ENCODE results near the gene TCF4.

DNA sequence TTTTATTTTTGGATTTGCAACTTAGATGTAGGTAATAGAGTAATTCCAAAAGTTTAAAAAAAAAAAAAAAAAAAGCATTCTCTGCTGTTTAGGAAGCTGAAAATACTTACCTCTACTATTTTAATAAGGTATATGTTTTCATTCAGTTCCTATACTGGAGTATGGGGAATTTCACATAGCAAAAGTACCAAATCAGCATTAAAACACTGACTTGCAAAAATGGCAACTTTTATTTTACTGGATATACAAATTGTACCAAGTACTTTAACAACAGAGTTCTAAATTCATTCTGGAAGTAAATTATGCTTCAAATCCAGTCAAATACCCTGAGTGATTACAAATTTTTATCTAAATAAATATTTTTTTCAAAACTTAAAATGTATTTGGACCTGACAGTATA lies 76.7 kb downstream of the TCF4 start:
- TF ChIP-seq, protein P1, sequence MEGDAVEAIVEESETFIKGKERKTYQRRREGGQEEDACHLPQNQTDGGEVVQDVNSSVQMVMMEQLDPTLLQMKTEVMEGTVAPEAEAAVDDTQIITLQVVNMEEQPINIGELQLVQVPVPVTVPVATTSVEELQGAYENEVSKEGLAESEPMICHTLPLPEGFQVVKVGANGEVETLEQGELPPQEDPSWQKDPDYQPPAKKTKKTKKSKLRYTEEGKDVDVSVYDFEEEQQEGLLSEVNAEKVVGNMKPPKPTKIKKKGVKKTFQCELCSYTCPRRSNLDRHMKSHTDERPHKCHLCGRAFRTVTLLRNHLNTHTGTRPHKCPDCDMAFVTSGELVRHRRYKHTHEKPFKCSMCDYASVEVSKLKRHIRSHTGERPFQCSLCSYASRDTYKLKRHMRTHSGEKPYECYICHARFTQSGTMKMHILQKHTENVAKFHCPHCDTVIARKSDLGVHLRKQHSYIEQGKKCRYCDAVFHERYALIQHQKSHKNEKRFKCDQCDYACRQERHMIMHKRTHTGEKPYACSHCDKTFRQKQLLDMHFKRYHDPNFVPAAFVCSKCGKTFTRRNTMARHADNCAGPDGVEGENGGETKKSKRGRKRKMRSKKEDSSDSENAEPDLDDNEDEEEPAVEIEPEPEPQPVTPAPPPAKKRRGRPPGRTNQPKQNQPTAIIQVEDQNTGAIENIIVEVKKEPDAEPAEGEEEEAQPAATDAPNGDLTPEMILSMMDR (IDR thresholded peaks at IDR 0.05), result no peak
- TF ChIP-seq CREM (CRISPR knock-in tag; IDR thresholded peaks at IDR 0.05) (no peak), ZSCAN18 (CRISPR knock-in tag; IDR thresholded peaks at IDR 0.05) (no peak), NFE2L1 (CRISPR knock-in tag; IDR thresholded peaks at IDR 0.05) (no peak), OVOL2 (CRISPR knock-in tag; IDR thresholded peaks at IDR 0.05; ENCODE audit: borderline replicate concordance) (no peak), SMAD3 (CRISPR knock-in tag; IDR thresholded peaks at IDR 0.05; ENCODE audit: borderline replicate concordance) (no peak), ZBTB21 (CRISPR knock-in tag; IDR thresholded peaks at IDR 0.05; ENCODE audit: borderline replicate concordance) (no peak), ZBTB43 (CRISPR knock-in tag; IDR thresholded peaks at IDR 0.05) (no peak)
- TF ChIP-seq, protein P2, sequence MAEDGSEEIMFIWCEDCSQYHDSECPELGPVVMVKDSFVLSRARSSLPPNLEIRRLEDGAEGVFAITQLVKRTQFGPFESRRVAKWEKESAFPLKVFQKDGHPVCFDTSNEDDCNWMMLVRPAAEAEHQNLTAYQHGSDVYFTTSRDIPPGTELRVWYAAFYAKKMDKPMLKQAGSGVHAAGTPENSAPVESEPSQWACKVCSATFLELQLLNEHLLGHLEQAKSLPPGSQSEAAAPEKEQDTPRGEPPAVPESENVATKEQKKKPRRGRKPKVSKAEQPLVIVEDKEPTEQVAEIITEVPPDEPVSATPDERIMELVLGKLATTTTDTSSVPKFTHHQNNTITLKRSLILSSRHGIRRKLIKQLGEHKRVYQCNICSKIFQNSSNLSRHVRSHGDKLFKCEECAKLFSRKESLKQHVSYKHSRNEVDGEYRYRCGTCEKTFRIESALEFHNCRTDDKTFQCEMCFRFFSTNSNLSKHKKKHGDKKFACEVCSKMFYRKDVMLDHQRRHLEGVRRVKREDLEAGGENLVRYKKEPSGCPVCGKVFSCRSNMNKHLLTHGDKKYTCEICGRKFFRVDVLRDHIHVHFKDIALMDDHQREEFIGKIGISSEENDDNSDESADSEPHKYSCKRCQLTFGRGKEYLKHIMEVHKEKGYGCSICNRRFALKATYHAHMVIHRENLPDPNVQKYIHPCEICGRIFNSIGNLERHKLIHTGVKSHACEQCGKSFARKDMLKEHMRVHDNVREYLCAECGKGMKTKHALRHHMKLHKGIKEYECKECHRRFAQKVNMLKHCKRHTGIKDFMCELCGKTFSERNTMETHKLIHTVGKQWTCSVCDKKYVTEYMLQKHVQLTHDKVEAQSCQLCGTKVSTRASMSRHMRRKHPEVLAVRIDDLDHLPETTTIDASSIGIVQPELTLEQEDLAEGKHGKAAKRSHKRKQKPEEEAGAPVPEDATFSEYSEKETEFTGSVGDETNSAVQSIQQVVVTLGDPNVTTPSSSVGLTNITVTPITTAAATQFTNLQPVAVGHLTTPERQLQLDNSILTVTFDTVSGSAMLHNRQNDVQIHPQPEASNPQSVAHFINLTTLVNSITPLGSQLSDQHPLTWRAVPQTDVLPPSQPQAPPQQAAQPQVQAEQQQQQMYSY (CRISPR knock-in tag; IDR thresholded peaks at IDR 0.05), result no peak

Measured in WTC11 (cell line).